Measurements from ENCODE around the gene VWA2. TPM values are rescaled to one million over a fixed set of nuclear protein-coding genes. Genes with fewer than 3 reads are reported as not detected.

The VWA2 gene
- total and polyA plus RNA-seq, 10 of the 15 experiments (the other 5 are each of a cell fraction or from before 2014, with no cell fraction given): 0.03 TPM; not detected in 9

GRCh38 chr10:114250716-114251115 lies 11.7 kb downstream of the VWA2 start:
- ChIA-PET RAD21 (ENCODE audit: unreplicated experiment) (no interaction called here), POLR2A (no interaction called here), SMC1A (ENCODE audit: uncharacterized antibody, unreplicated experiment) (no interaction called here), CTCF (no interaction called here)
- H3K4me3 ChIP-seq: no peak overlapping the region
- no peak overlapping the region for H3K4me2 ChIP-seq (ENCODE audit: control insufficient read depth, insufficient read depth)
- 75% methylated on average over 1 of the region's 1 CpG for WGBS (ENCODE audit: insufficient coverage, insufficient replicate concordance, low lambda C conversion rate, missing lambda C conversion rate)
- ATAC-seq: no peak
- in situ Hi-C loops (cut with MboI): no loop called here
- DNase-seq (ENCODE audit: low read depth, low spot score): no peak
- no peaks in the 10 kb centered on the region for H4K20me1 ChIP-seq (ENCODE audit: control insufficient read depth, insufficient read depth)
- no peak for FAIRE-seq
- no TSS peak for BruUV-seq (replicated peaks)
- no peak overlapping the region for H2AFZ ChIP-seq (ENCODE audit: control insufficient read depth, low read depth, low read length)
- no peaks in the 10 kb centered on the region for H3K27me3 ChIP-seq (replicated peaks in 1 of 2; ENCODE audit: control insufficient read depth in 2 of 2, insufficient read depth in 2 of 2, low read length in 1 of 2)
- H3K9ac ChIP-seq (ENCODE audit: control insufficient read depth, insufficient read depth, low read length): no peak overlapping the region
- H3K36me3 ChIP-seq (ENCODE audit: control insufficient read depth in 2 of 2, insufficient read depth in 2 of 2, low read length in 1 of 2): no peaks in the 10 kb centered on the region
- H3K27ac ChIP-seq (ENCODE audit: control insufficient read depth, insufficient read depth): no peak overlapping the region
- H3K9me3 ChIP-seq (replicated peaks; ENCODE audit: control insufficient read depth, insufficient read depth, low read length): no peaks in the 10 kb centered on the region
- no peaks in the 10 kb centered on the region for H3K4me1 ChIP-seq (ENCODE audit: control insufficient read depth, insufficient read depth, low read length)
- intact Hi-C loops (cut with micrococcal nuclease; ENCODE audit: unreplicated experiment): no loop called here
- no peaks in the 10 kb centered on the region for H3K79me2 ChIP-seq (ENCODE audit: control insufficient read depth, insufficient read depth, low read length)
- TF ChIP-seq RFX5 (IDR thresholded peaks at IDR 0.05; ENCODE audit: low read depth, low read length) (no peak), TCF7 (IDR thresholded peaks at IDR 0.05; ENCODE audit: borderline replicate concordance) (no peak), BMI1 (IDR thresholded peaks at IDR 0.05; ENCODE audit: borderline replicate concordance) (no peak), CBX3 (IDR thresholded peaks at IDR 0.05; ENCODE audit: borderline replicate concordance, low read depth) (no peak), STAT1 (conservative IDR thresholded peaks at IDR 0.05) (no peak), HDGF (IDR thresholded peaks at IDR 0.05) (no peak), ATF7 (IDR thresholded peaks at IDR 0.05; ENCODE audit: low read depth) (no peak), REST (IDR thresholded peaks at IDR 0.05; ENCODE audit: low read depth, low read length) (no peak), TCF3 (IDR thresholded peaks at IDR 0.05; ENCODE audit: borderline replicate concordance, insufficient read depth, low read depth, low read length) (no peak), NFYA (IDR thresholded peaks at IDR 0.05; ENCODE audit: borderline replicate concordance, low read depth, low read length) (no peak), ZBED1 (IDR thresholded peaks at IDR 0.05; ENCODE audit: borderline replicate concordance) (no peak), SUZ12 (IDR thresholded peaks at IDR 0.05; ENCODE audit: unreplicated experiment) (no peak), BHLHE40 (IDR thresholded peaks at IDR 0.05; ENCODE audit: borderline replicate concordance in 1 of 2, low read depth in 2 of 2, low read length in 1 of 2) (no peak), HDAC6 (IDR thresholded peaks at IDR 0.05; ENCODE audit: unreplicated experiment) (no peak), ZNF384 (IDR thresholded peaks at IDR 0.05; ENCODE audit: borderline replicate concordance, low read depth, low read length) (no peak), HDAC2 (IDR thresholded peaks at IDR 0.05) (no peak), HSF1 (IDR thresholded peaks at IDR 0.05; ENCODE audit: low read depth, low read length) (no peak), ZBTB40 (IDR thresholded peaks at IDR 0.05; ENCODE audit: borderline replicate concordance) (no peak)
